ENCODE measurements around the gene WFIKKN1.

- TF ChIP-seq, protein P1, sequence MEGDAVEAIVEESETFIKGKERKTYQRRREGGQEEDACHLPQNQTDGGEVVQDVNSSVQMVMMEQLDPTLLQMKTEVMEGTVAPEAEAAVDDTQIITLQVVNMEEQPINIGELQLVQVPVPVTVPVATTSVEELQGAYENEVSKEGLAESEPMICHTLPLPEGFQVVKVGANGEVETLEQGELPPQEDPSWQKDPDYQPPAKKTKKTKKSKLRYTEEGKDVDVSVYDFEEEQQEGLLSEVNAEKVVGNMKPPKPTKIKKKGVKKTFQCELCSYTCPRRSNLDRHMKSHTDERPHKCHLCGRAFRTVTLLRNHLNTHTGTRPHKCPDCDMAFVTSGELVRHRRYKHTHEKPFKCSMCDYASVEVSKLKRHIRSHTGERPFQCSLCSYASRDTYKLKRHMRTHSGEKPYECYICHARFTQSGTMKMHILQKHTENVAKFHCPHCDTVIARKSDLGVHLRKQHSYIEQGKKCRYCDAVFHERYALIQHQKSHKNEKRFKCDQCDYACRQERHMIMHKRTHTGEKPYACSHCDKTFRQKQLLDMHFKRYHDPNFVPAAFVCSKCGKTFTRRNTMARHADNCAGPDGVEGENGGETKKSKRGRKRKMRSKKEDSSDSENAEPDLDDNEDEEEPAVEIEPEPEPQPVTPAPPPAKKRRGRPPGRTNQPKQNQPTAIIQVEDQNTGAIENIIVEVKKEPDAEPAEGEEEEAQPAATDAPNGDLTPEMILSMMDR (IDR thresholded peaks at IDR 0.05), result no peak
- no peak for TF ChIP-seq POLR2A (IDR thresholded peaks at IDR 0.05)
Measured at GRCh38 chr16:637081-638018, 6.6 kb downstream of the WFIKKN1 start.
